Vagina (tissue), 2 donors: ENCODE results near the gene NLRP1. TPM values are rescaled to one million over a fixed set of nuclear protein-coding genes. Genes with fewer than 3 reads are reported as not detected.

Experiments used
- DNase-seq, 2 donors: peaks; one replicate each; pipeline ENCODE4 v3.0.0-alpha.2; 2017; ENCODE audit errors: extremely low spot score in 2 of 2
- H3K27ac ChIP-seq: fragments of 200-600 bp; sonication (generic); one replicate; pipeline ENCODE4 v1.5.1; 2019
- H3K27me3 ChIP-seq: fragments of 200-600 bp; sonication (generic); one replicate; pipeline ENCODE4 v1.5.1; 2019
- H3K36me3 ChIP-seq, 2 donors: fragments of 200-600 bp; sonication (generic); one replicate each; pipeline ENCODE4 v1.5.1; 2017 to 2019
- H3K4me1 ChIP-seq: fragments of 200-600 bp; sonication (generic); one replicate; pipeline ENCODE4 v1.5.1; 2019
- H3K4me3 ChIP-seq, 2 donors: fragments of 200-600 bp; sonication (generic); 1 replicate in 1 of 2; 2 replicates in 1 of 2; pipeline ENCODE4 v1.5.1; 2016 to 2019
- H3K9me3 ChIP-seq: fragments of 200-600 bp; sonication (generic); one replicate; pipeline ENCODE4 v1.5.1; 2019
- CTCF ChIP-seq, 3 experiments: fragments of 450-650 bp in 2 of 3; fragments of 200-600 bp in 1 of 3; sonication (generic) in 1 of 3; IDR thresholded peaks; one replicate each; pipeline ENCODE4 v1.5.1; 2017 to 2019; ENCODE audit warnings: antibody characterized with exemption in 3 of 3, mild to moderate bottlenecking in 2 of 3, moderate library complexity in 2 of 3
- POLR2A ChIP-seq, 2 donors: fragments of 450-650 bp; IDR thresholded peaks; one replicate each; pipeline ENCODE4 v1.6.1; 2017; ENCODE audit warnings: antibody characterized with exemption in 2 of 2, mild to moderate bottlenecking in 2 of 2, moderate library complexity in 2 of 2
- POLR2AphosphoS5 ChIP-seq, 2 donors: sonication (generic); formaldehyde crosslinking; IDR thresholded peaks; one replicate each; pipeline ENCODE4 v1.9.0; 2017; ENCODE audit warnings: antibody characterized with exemption in 2 of 2, mild to moderate bottlenecking in 2 of 2, low read depth in 1 of 2; ENCODE audit not compliant: insufficient read depth in 1 of 2
- intact Hi-C: fragments of 100-400 bp; cut with DNase I; formaldehyde crosslinking; loops from one replicate; pipeline ENCODE4 v1.15.1; 2023
- total RNA-seq: library from RNA; depleted of rRNA; stranded (reverse); fragments of >200 nt; gene quantifications from one replicate; pipeline ENCODE4 v1.2.3, GENCODE V29; 2016

The NLRP1 gene
- total RNA-seq, 1 donor from 2014 or later = 83.7 TPM

DNA sequence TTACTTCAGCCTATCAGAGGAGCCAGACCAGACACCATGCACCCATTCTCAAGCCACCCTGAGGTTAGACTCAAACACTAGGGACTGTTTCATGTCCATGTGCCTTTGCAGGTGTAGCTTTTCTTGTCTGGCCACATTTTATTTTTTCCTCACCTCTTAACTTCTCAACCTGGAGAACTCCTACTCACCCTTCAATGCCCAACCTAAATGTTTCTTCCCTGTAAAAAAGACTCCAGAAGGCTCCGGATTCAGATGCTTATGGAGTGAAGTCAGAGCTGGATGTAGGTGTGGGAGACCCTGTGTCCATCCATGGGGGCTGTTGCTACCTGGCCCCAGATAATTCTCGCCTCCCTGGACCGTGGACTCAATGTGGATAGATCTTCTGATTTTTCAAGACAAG is 44.0 kb upstream of the NLRP1 start:
- H3K9me3 ChIP-seq = no peaks in the 10 kb centered on the region
- H3K27me3 ChIP-seq = no peaks in the 10 kb centered on the region
- TF ChIP-seq POLR2AphosphoS5 (IDR thresholded peaks at IDR 0.05; ENCODE audit: insufficient read depth in 1 of 2, low read depth in 1 of 2) (no peak), POLR2A (IDR thresholded peaks at IDR 0.05) (no peak), CTCF (IDR thresholded peaks at IDR 0.05) (no peak)
- intact Hi-C loops = no loop called here
- DNase-seq = no peak
- H3K4me3 ChIP-seq = no peak overlapping the region
- no peak overlapping the region for H3K27ac ChIP-seq
- no peaks in the 10 kb centered on the region for H3K4me1 ChIP-seq
- H3K36me3 ChIP-seq = no peaks in the 10 kb centered on the region

DNA sequence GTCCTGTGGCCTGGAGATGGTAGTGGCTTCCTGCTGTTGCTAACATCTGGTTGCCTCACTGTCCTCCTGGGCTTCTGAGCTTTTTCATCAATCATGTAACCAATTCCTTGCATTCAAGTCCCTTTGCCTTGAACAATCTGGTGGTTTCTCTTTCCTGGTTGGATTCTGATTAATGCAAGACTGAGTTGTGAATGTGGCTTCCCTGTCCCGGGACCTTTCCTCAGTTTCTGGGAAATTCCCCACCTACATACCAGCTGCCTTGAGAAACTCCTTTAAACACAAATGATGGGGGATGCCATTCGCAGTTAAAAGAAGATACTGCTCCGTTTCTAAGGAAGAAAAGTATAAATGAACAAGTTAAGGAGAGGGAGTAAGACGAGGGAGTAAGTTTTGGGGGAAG is 39.9 kb upstream of the NLRP1 start:
- no peak for TF ChIP-seq CTCF (IDR thresholded peaks at IDR 0.05)
- no peaks in the 10 kb centered on the region for H3K27me3 ChIP-seq
- no peaks in the 10 kb centered on the region for H3K36me3 ChIP-seq
- no peak overlapping the region for H3K4me3 ChIP-seq
- H3K9me3 ChIP-seq = no peaks in the 10 kb centered on the region
- no peaks in the 10 kb centered on the region for H3K4me1 ChIP-seq
- H3K27ac ChIP-seq = no peak overlapping the region
- DNase-seq = no peak
- intact Hi-C loops = no loop called here

- no peaks in the 10 kb centered on the region for H3K27me3 ChIP-seq
- no peak overlapping the region for H3K27ac ChIP-seq
- H3K4me3 ChIP-seq = no peak overlapping the region
- no peaks in the 10 kb centered on the region for H3K36me3 ChIP-seq
- H3K9me3 ChIP-seq = no peaks in the 10 kb centered on the region
- intact Hi-C loops = no loop called here
- no peak for DNase-seq
- no peaks in the 10 kb centered on the region for H3K4me1 ChIP-seq
- TF ChIP-seq POLR2AphosphoS5 (IDR thresholded peaks at IDR 0.05; ENCODE audit: insufficient read depth in 1 of 2, low read depth in 1 of 2) (no peak), CTCF (IDR thresholded peaks at IDR 0.05) (no peak), POLR2A (IDR thresholded peaks at IDR 0.05) (no peak)
Measured at GRCh38 chr17:5621729-5622128, 37.4 kb upstream of the NLRP1 start.

- Histone ChIP-seq H3K36me3 (no peaks in the 10 kb centered on the region), H3K27me3 (no peaks in the 10 kb centered on the region)
- TF ChIP-seq CTCF (IDR thresholded peaks at IDR 0.05) = no peak
- TF ChIP-seq POLR2A (IDR thresholded peaks at IDR 0.05) = no peak
- no peak for TF ChIP-seq POLR2AphosphoS5 (IDR thresholded peaks at IDR 0.05; ENCODE audit: insufficient read depth in 1 of 2, low read depth in 1 of 2)
Measured at GRCh38 chr17:5621026-5621425, 36.7 kb upstream of the NLRP1 start.

DNA sequence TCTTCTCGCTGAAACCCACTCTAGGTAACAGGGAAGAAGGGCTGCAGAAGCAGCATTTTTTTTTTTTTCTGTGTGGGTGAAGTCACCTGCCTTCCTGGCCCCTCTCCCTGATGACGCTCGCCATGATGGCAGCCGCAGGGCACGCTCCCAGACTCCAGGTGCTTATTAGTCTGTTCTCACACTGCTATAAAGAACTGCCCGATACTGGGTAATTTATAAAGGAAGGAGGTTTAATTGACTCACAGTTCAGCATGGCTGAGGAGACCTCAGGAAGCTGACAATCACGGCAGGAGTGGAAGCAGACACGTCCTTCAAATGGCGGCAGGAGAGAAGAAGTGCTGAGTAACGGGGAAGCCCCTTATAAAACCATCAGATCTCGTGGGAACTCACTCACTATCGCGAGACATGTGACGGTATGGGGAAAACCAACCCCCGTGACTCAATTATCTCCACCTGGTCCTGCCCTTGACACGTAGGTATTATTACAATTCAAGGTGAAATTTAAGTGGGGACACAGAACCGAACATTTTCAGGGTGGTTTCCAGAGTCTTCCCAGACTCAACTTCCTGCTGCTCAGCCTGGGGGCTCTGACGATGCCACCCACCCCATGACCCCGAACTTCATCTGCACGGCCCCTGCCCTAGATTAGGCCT is 34.9 kb upstream of the NLRP1 start:
- intact Hi-C loops = no loop called here
- no peaks in the 10 kb centered on the region for H3K27me3 ChIP-seq
- H3K36me3 ChIP-seq = no peaks in the 10 kb centered on the region
- H3K9me3 ChIP-seq = no peaks in the 10 kb centered on the region
- TF ChIP-seq POLR2AphosphoS5 (IDR thresholded peaks at IDR 0.05; ENCODE audit: insufficient read depth in 1 of 2, low read depth in 1 of 2) = no peak
- no peak for TF ChIP-seq POLR2A (IDR thresholded peaks at IDR 0.05)
- no peak for TF ChIP-seq CTCF (IDR thresholded peaks at IDR 0.05)
- H3K27ac ChIP-seq = no peak overlapping the region
- no peak for DNase-seq
- no peak overlapping the region for H3K4me3 ChIP-seq
- H3K4me1 ChIP-seq = no peaks in the 10 kb centered on the region

More at GRCh38 chr17:5621026-5621425, 36.7 kb upstream of the NLRP1 start:
- no peaks in the 10 kb centered on the region for H3K9me3 ChIP-seq
- intact Hi-C loops = no loop called here
- no peak overlapping the region for H3K27ac ChIP-seq
- H3K4me1 ChIP-seq = no peaks in the 10 kb centered on the region
- DNase-seq = no peak
- H3K4me3 ChIP-seq = no peak overlapping the region
